Measurements from ENCODE around the gene RGR.
"Not testable (repeated sequence)": the region's sequence is repeated elsewhere in the genome, so short reads cannot be mapped to it uniquely, and the experiment has no call there.

Gene RGR

DNA sequence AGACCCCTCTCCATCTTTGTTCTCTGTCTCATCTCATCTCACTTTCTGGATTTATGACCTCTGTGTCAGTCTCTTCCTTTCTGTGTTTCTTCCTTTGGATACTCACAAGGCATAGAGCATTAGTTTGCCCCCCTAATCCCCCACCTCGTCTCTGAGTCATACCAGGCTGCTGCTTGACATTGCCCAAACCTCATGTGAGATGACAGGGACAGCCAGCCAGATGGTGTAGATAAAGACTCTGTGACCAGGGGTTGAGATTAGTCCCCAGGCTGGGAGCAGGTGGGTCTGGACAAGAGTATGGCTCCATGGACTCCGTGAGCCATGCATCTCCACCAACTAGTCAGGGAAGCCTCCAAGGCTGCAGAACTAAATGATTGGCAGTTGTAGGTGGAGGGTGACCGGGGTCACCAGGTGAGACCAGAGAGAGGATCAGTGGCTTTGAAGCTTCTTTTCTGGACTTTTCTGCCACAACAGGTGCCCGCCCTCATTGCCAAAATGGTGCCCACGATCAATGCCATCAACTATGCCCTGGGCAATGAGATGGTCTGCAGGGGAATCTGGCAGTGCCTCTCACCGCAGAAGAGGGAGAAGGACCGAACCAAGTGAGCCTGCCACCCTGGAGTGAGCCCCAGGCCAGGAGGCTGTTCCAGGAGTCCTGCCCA, 13.3 kb downstream of the RGR start:
- no peak for TF ChIP-seq ZNF274 (IDR thresholded peaks at IDR 0.05; ENCODE audit: low read depth, low read length)
- H3K4me3 ChIP-seq (ENCODE audit: low read length), result no peak overlapping the region

DNA sequence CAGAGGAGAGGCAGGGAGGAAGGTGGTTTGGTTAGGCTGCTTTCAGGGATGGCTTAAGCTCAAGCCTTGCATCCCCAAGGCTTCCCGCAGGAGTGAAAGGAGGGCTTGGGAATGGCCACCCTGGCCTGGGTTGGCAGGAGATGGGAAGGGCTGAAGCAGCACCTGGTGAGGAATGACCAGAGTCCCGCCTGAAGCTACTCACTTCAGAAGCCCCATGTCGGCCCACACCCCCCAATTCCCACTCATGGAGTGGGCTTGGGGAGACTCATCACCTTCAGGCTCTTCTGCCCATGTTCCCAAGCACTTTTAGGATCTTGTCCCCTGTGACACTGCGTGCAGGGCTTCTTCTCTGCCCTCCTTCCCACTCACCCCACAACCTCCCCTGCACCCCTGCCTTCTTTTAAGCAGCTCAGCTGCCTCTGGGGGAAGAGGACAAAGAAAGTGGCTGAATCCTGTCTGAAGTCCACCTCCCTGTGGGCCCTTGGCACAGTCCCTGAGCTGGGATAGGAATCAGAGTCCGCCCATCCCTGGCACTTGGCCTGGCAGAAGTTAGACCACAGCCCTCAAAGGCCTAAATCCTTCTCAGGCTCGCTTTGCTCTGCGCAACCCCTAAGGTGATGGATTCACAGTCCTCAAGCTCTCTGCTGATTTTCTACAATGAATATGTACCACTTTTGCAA, 16.5 kb downstream of the RGR start:
- no peak for TF ChIP-seq ZNF274 (IDR thresholded peaks at IDR 0.05; ENCODE audit: low read depth, low read length)
- H3K4me3 ChIP-seq (ENCODE audit: low read length), result no peak overlapping the region

DNA sequence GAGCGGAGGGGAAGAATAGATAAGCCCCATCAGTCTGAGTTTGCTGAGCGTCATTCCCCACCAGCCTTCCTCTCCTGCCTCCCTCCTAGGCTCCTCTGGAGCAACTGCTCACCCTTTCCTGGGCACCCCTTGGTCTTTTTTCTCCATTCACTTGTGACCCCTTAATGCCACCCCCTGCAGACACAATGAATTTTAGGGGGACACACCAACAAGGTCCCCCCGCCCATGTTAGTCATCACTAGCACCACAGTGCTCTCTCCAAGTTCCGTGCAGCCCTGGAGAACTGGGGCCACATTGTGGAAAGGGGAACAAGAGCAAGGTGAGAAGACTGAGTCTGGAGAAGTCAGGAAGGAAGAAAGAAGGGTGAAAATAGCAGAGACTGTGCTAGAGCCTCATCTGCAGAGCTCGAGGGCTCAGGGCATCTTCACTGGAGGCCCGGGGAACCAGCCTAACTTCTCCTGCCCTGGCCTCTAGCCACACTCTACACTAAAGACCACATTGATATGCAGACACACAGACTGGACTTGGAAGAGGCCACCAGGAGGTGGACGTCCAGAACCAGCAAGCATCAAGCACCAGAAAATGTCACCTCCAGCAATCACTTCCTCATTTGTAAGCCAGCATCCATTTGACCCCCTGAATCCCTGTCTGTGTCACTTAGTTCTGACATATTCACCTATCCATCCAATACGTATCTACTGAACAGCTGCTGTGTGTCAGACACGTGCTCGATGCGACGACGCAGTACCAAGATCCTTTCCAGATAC, 17.5 kb downstream of the RGR start:
- no peak for TF ChIP-seq ZNF274 (IDR thresholded peaks at IDR 0.05; ENCODE audit: low read depth, low read length)
- H3K4me3 ChIP-seq (ENCODE audit: low read length), result no peak overlapping the region

DNA sequence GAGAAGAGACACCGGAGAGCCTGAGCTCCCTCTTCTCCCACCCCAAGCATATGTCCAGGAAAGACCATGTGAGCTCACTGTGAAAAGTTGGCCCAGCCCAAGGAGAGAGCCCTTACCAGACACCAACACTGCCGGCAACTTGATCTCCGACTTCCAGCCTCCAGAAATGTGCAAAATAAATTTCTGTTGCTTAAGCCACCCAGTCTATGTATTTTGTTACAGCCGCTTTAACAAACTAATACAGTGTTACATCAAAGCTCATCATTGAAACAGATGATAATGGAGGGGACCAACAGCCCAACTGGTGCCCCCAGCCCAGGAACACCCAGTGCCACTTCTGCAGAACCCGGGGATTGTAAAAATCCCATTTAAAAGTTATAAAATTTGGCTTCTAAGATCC, 18.9 kb downstream of the RGR start:
- no peak for TF ChIP-seq ZNF274 (IDR thresholded peaks at IDR 0.05; ENCODE audit: low read depth, low read length)
- H3K4me3 ChIP-seq (ENCODE audit: low read length), result no peak overlapping the region

DNA sequence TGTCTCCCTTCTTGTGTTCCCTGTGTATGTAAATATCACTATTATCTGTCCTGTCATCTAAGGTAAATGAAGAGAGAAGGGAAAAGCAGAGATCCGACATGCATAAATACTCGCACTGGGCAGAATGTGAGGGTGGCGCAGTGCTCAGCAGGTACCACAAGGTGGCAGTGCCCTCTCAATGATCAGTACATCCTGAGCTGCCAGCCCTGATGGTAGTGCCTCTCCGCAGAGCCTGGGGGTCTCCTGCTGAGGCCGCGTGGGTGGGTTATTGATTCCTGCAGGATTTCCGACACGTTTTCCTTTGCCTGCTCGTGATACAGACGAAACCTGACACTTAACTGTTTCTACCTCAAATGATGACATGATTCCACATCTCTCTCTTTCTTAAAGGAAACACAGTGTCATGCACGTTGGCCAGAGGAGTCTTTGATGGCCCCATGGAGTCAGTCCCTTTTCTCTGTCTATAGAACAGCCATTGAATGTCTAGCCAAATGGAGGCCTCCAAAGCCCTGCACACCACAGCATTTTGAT, 19.8 kb downstream of the RGR start:
- H3K4me3 ChIP-seq (ENCODE audit: low read length), result no peak overlapping the region
- TF ChIP-seq ZNF274 (IDR thresholded peaks at IDR 0.05; ENCODE audit: low read depth, low read length), result no peak

DNA sequence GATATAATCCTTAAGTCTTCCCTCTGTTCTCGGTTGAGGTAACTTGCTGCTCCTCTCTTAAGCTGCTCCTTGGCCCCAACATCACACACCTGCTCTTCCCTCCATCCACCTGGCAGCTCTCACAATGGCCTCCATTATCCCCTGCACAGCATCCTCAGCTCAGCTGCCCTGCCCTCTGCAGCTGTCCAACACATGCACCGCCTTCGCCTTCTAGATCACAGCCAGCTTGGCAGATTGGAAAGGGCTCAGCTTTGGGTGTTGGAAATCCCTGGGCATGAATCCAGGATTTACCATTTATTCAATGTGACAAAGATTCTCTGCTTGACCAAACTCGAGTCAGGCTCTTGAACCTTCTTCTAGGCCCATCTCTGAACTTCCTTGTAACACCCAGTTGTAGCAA, 20.6 kb downstream of the RGR start:
- no peak overlapping the region for H3K4me3 ChIP-seq (ENCODE audit: low read length)
- TF ChIP-seq ZNF274 (IDR thresholded peaks at IDR 0.05; ENCODE audit: low read depth, low read length), result no peak

DNA sequence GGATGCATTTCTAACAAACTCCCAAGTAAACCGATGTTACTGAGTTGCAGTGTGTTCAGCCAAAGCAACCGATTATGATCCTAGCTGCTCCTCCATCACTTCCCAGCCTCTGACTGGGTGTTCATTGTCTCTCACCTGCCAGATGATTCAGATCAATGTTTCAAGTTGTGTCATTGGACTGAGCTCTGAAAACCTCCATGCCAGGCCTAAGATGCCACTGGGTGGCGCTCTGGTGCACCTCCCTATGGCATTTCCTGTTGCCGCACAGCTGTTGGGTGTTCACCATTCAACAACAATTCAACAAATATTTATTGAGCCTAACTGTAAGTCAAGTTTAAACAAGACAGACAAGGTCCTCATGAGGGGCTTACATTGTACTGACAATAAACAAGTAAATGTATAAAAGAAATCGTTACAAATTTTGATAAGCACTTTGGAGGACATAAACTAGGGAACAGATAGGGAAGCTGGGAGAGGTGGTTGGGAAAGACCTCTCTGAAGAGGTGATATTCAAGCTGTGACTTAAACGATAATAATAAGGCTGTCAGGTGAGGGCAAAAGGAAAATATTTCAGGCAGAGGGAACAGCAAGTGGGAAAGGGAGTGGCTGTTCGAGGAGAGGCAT, 22.8 kb downstream of the RGR start:
- TF ChIP-seq ZNF274 (IDR thresholded peaks at IDR 0.05; ENCODE audit: low read depth, low read length), result no peak
- H3K4me3 ChIP-seq (ENCODE audit: low read length), result no peak overlapping the region

DNA sequence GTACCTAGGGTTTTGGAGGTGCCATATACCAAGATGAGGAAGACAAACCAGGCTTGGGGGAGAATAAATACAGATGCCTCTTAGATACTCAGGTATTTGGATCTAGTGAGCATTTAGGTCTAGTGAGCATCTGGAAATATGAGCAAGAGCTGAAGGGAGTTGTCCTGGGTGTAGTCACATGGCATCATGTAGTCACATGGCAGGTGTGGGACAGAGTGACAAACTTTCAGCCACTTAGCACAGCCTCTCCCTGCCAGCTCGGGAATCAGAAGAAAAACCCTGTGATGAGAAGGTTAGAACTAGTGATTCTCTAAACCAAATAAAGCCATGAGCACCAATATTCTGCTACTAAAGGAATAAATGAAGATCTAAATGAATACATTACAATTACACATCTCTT, 24.3 kb downstream of the RGR start:
- no peak overlapping the region for H3K4me3 ChIP-seq (ENCODE audit: low read length)
- no peak for TF ChIP-seq ZNF274 (IDR thresholded peaks at IDR 0.05; ENCODE audit: low read depth, low read length)

DNA sequence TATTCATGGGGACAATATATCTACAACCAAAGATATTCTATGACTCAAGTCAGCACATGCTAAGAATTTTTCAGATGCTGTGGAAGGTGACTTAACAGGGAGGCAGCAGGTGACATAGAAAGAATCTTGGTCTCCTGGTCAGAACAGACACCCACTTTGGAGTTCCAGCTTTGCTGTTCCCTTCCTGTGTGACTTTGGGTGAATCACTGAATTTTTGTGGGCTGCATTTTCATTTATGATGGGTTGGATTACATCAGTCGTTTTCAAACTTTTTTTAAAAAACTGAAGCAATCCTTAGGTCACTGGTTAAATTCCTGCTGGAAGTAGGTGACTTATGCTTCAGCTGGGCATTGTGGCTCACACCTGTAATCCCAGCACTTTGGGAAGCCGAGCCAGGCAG, 24.9 kb downstream of the RGR start:
- no peak overlapping the region for H3K4me3 ChIP-seq (ENCODE audit: low read length)
- no peak for TF ChIP-seq ZNF274 (IDR thresholded peaks at IDR 0.05; ENCODE audit: low read depth, low read length)

DNA sequence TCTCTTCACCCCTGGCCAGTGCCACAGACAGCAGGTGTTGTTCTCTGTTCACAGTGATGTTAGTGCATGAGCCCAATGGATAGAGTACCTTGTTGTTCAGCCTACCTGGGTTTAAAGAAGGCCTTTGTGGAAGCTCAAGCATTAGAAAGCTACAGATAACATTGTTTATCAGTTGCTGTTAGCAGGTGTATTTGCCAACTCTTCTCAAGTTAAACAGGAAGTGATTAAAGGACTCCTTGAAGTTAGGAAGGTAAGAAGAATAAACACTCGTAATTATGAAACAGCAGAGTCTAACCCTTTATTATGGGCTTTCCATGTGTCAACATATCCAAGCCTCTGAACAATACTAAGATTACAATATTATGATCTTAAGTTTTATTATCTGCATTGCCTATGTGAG, 25.9 kb downstream of the RGR start:
- no peak overlapping the region for H3K4me3 ChIP-seq (ENCODE audit: low read length)
- no peak for TF ChIP-seq ZNF274 (IDR thresholded peaks at IDR 0.05; ENCODE audit: low read depth, low read length)

DNA sequence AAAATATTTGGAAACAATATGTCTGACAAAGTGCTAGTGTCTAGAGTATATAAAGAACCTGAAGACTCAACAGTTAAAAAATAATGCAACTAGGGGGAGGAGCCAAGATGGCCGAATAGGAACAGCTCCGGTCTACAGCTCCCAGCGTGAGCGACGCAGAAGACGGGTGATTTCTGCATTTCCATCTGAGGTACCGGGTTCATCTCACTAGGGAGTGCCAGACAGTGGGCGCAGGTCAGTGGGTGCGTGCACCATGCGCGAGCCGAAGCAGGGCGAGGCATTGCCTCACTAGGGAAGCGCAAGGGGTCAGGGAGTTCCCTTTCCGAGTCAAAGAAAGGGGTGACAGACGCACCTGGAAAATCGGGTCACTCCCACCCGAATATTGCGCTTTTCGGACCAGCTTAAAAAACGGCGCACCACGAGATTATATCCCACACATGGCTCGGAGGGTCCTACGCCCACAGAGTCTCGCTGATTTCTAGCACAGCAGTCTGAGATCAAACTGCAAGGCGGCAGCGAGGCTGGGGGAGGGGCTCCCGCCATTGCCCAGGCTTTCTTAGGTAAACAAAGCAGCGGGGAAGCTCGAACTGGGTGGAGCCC, 35.1 kb downstream of the RGR start:
- H3K4me3 ChIP-seq (ENCODE audit: low read length), result not testable (repeated sequence)

DNA sequence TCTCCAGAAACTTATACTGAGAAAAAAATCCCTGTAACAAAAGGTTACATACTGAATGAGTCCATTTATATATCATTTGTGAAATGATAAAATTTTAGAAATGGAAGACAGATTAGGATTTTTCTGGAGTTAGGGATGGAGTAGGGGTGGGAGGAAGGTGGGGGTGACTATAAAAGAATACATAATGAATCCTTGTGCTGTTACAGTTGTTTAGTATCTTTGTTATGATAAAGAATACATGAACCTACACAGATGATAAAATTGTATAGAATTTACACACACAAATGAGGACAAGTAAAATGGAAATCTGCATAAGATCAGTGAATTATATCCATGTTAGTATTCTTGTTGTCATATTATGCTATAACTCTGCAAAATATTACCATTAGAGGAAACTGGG, 41.8 kb downstream of the RGR start:
- TF ChIP-seq ZNF274 (IDR thresholded peaks at IDR 0.05; ENCODE audit: low read depth, low read length), result no peak
- H3K4me3 ChIP-seq (ENCODE audit: low read length), result no peak overlapping the region

DNA sequence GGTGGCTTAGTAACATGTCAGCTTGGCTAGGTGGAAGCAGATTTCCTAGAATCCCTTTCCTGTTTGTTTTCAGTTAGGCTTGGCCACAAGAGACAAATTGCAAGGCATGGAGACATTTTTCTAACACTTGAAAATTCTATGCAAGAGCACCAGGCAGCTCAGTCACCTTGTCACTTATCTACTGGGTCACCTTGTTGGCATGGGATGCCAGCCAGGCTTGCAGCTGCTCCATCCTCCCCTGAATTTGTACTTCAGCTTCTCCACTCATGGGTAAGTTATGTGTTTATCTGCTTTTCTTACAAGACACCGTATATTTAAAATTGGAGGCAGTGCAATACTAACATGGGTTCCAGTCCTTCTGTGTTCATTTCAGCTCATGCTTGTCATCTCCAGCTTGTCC, 43.3 kb downstream of the RGR start:
- no peak for TF ChIP-seq ZNF274 (IDR thresholded peaks at IDR 0.05; ENCODE audit: low read depth, low read length)
- no peak overlapping the region for H3K4me3 ChIP-seq (ENCODE audit: low read length)

DNA sequence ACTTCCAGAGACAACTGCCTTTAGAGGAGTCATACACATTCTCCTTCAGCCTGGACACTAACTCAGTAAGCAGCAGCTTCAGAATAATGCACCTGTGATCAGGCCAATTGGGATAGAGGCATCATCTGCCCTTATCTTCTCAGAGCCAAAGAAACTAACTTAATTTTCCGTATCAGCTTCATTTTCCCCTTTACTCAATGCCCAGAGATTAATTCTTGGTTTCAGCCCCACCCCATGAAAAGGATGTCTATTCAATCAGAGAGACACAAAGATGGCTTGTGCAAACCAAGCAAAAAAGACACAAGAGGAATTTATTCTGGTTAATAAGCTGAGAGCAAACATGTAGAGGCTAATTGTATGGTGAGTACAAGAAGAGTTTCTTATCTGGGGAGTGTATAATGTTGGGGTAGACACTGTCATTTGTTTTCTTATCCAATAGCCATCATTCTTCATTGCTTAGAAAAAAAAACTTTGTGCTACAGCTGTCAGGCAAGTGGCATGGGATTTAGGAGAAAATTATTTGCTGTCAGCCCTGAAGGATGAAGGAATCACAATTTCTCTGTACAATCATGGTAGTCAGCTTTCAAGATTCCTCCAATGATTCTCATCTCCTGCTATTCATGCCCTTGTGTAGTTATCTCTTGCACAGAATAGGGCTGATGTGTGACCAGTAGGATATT, 44.8 kb downstream of the RGR start:
- TF ChIP-seq ZNF274 (IDR thresholded peaks at IDR 0.05; ENCODE audit: low read depth, low read length), result no peak
- H3K4me3 ChIP-seq (ENCODE audit: low read length), result no peak overlapping the region
